GM10248 (cell line): ENCODE measurements around the gene EXOC3.

Experiments
- CTCF ChIA-PET: fragments of 300-600 bp; sonication (Branson Sonifier 250); formaldehyde crosslinking; extraction: SDS; loops from one replicate; lab custom pipeline; 2021; ENCODE audit warnings: antibody characterized with exemption; lab: Yijun Ruan, JAX
- POLR2A ChIA-PET: fragments of 350-650 bp; sonication (Branson Sonifier 250); formaldehyde crosslinking; extraction: SDS; loops from one replicate; lab custom pipeline; 2020; ENCODE audit warnings: antibody characterized with exemption; lab: Yijun Ruan, JAX
- DNase-seq: peaks from one replicate; pipeline ENCODE4 v3.0.0; 2012; ENCODE audit errors: extremely low spot score
- TF ChIP-seq, protein P1 (sequence below): IDR thresholded peaks from 2 replicates; pipeline ENCODE4 v1.5.1; 2012; ENCODE audit warnings: mild to moderate bottlenecking, low read depth; ENCODE audit errors: extremely low read depth, missing control alignments, control extremely low read depth

Gene EXOC3

DNA sequence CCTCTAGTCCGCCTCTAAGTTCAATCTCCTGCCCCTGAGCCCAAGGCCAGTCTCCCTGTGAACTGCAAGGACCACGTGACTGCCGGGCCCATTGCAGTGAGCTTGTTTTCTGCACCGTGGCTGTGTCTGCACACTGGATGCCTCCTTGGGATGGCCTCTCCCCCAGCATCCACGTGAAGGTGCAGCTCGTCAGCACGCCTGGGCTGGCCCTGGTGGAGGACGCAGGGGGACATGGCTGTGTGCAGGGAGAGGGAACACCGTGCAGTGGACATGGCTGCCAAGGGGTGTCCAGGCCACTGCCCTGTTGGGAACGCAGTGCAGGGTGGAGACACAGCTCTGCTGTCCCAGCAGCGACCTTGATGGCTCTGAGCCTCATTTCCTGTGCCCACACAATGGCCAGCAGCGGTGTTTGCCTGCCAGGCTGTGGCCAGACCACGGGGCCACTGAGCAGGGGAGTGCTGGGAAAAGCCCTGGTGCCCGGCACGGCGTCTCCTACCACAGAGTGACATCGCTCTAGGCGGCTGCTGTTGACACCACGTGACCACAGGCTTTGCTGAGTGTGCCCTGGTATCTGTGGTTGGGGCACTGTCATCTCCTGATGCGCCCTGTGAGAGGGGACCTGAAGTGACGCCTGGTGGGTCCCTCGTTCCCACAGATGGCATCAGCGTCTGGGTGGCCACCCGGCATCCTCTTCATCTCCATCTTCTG is 26.9 kb upstream of the EXOC3 start:
- CTCF ChIA-PET, result no interaction called here

DNA sequence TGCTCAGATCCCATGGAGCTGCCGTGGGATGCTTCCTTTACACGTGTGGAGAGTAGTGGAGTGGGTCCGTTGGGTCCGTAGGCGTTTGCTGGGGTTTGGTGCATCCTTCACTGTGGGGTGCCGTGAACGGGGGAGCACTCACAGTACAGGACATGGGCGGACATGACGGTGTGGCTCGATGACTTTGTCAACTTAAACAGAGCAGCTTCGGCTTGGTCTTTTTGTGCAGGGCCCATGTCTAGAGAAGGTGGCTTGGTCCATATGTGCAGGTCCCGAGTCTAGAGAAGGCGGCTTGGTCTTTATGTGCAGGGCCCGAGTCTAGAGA is 26.4 kb upstream of the EXOC3 start:
- POLR2A ChIA-PET, result no interaction called here
- TF ChIP-seq, protein P1, sequence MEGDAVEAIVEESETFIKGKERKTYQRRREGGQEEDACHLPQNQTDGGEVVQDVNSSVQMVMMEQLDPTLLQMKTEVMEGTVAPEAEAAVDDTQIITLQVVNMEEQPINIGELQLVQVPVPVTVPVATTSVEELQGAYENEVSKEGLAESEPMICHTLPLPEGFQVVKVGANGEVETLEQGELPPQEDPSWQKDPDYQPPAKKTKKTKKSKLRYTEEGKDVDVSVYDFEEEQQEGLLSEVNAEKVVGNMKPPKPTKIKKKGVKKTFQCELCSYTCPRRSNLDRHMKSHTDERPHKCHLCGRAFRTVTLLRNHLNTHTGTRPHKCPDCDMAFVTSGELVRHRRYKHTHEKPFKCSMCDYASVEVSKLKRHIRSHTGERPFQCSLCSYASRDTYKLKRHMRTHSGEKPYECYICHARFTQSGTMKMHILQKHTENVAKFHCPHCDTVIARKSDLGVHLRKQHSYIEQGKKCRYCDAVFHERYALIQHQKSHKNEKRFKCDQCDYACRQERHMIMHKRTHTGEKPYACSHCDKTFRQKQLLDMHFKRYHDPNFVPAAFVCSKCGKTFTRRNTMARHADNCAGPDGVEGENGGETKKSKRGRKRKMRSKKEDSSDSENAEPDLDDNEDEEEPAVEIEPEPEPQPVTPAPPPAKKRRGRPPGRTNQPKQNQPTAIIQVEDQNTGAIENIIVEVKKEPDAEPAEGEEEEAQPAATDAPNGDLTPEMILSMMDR, result no peak
- DNase-seq, result no peak
- CTCF ChIA-PET, result no interaction called here

More for the DNA sequence above, 26.9 kb upstream of the EXOC3 start:
- TF ChIP-seq, protein P1, result no peak
- POLR2A ChIA-PET, result no interaction called here
- DNase-seq, result no peak

DNA sequence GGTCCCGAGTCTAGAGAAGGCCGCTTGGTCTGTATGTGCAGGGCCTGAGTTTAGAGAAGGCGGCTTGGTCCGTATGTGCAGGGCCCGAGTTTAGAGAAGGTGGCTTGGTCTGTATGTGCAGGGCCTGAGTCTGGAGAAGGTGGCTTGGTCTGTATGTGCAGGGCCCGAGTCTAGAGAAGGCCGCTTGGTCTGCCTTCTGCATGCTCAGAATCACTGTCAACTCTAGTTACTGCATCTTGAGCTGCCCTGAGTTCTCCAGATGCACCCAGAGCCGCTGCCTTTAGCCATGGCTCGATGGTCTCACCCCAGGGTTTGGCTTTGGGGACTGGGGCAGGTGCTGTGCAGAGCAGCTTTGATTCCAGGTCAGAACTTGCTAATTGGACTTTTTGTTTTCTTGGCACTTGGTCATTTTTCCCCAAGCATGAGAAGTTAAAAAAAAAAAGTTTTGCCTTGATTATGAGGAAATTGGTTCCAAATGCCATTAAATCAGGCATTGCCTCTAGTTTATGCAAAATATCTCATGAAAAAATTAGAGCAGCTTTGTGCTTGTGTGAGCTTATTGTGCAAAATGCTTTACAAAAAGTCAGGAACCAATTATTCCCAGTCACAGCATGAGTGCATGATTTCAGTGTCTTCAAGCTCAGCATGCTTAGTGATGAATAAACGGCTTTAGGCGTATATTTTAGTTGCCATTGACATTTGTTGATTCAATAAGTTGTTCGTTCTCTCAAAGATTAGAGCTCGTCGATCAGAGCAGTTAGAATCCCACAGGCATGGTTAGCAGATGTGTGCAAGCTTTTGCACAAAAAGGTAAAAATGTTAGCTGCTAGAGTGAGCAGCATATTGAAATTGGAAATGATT is 25.4 kb upstream of the EXOC3 start:
- DNase-seq, result no peak
- POLR2A ChIA-PET, result interaction anchor here (0.7 kb wide), 1 partner anchor 26 kb away, joined by 3 read pairs; no protein-coding TSS in a partner anchor
- CTCF ChIA-PET, result interaction anchor here (1.0 to 2.2 kb wide), 6 partner anchors 10 to 101 kb away, joined by 3 to 7 read pairs (median 6); no protein-coding TSS in a partner anchor
- TF ChIP-seq, protein P1, result no peak

DNA sequence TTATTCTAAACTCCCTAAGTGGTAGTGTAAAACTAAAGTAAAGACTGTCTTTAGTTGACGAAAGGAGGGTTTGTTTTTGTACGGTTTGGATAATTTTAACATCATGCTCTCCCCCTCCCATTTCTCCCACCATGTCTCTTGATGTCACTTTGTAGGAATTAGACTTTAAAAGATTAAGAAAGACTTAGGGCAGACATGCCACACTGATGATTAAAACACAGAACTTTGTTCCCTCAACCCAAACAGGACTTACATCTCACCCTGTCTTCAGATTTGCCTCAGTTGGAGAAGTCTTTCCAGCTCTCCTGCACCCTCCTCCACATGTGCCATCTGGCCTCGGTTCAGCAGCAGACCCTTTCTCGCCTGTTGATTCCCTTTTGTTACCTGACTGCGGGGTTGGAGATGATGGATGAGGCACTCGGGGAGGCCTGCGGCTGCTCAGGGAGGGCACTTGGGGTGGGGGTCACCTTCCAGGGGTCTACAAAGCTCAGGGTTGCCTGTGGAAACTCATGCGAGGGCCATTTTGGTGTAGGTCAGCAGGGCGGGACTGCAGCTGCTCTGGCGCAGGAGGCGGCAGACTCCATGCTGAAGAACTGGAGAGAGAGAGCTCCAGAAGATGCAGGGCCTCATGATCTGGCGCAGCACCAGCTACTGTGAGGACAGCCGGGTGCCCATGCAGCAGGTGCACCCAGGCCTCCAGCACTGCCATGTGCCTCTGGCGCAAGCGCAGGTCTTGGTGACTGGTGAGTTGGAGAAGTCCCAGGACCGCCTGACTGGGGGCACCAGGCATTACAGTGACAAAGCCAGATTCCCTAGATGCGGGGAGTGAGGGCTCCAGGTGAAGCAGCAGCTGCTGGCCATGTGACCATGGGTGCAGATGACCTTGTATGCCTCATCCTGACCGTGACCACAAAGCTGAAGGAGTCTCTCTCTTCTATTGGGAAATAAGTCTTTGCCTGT is 24.5 kb upstream of the EXOC3 start:
- TF ChIP-seq, protein P1, result no peak
- CTCF ChIA-PET, result interaction anchor here (1.0 to 2.2 kb wide), 6 partner anchors 9 to 102 kb away, joined by 3 to 7 read pairs (median 6); no protein-coding TSS in a partner anchor
- POLR2A ChIA-PET, result interaction anchor here (0.7 kb wide), 1 partner anchor 25 kb away, joined by 3 read pairs; no protein-coding TSS in a partner anchor
- no peak for DNase-seq

DNA sequence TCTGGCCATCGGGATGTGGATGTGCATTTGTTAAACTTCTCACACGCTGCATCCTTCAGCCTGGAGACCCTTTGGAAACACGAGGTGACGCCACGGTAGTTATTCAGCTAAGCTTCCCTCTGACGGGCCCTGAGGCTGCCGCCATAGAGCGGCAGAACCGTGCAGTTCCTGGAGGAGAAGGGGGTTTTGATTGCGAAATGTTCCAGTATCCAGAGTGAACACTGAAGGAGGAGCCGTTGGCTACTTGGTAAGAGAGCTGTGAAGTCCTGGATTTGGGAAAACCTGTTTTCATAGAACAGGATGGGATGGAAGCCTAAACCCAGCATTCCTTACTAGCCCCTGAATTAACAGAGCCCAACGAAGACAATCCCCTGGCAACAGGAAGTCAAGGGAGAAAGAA is 23.0 kb upstream of the EXOC3 start:
- POLR2A ChIA-PET, result no interaction called here
- CTCF ChIA-PET, result interaction anchor here (1.2 to 1.5 kb wide), 2 partner anchors 11 to 103 kb away, joined by 3 to 10 read pairs; no protein-coding TSS in a partner anchor
- TF ChIP-seq, protein P1, result no peak
- DNase-seq, result no peak
